Measurements from ENCODE around the gene LSM4.
A peak's percentile ranks its signal among the peaks of the same experiment; 100 is the strongest.
"Not testable (repeated sequence)": the region's sequence is repeated elsewhere in the genome, so short reads cannot be mapped to it uniquely, and the experiment has no call there.

Gene LSM4

GRCh38 chr19:18349524-18350128 is 26.8 kb upstream of the LSM4 start:
- peak; percentile 77 for DNase-seq (ENCODE audit: low read depth)
- no peak overlapping the region for H3K4me3 ChIP-seq (ENCODE audit: low read depth, low read length)
- peak; percentile 93 for TF ChIP-seq CTCF (conservative IDR thresholded peaks at IDR 0.05; ENCODE audit: low read depth, low read length)

DNA sequence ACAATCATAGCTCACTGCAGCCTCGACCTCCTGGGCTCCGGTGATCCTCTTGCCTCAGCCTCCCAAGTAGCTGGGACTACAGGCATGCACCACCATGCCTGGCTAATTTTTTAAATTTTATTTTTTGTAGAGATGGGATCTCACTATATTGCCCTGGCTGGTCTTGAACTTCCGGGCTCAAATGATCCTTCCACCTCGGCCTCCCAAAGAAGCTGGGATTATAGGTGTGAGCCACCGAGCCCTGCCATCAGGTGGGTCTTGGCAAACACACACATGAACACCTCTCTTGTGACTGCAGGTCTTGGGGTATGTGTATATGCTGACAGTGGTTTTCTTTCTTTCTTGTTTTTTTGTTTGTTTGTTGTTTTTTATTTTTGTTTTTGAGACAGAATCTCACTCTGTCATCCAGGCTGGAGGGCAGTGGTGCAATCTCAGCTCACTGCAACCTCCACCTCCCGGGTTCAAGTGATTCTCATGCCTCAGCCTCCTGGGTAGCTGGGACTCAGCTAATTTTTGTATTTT is 26.0 kb upstream of the LSM4 start:
- DNase-seq (ENCODE audit: low read depth); H3K4me3 ChIP-seq (ENCODE audit: low read depth, low read length): not testable (repeated sequence)

GRCh38 chr19:18348171-18348570 is 25.3 kb upstream of the LSM4 start:
- no peak for TF ChIP-seq CTCF (conservative IDR thresholded peaks at IDR 0.05; ENCODE audit: low read depth, low read length)
- no peak overlapping the region for H3K4me3 ChIP-seq (ENCODE audit: low read depth, low read length)
- DNase-seq (ENCODE audit: low read depth), result no peak

DNA sequence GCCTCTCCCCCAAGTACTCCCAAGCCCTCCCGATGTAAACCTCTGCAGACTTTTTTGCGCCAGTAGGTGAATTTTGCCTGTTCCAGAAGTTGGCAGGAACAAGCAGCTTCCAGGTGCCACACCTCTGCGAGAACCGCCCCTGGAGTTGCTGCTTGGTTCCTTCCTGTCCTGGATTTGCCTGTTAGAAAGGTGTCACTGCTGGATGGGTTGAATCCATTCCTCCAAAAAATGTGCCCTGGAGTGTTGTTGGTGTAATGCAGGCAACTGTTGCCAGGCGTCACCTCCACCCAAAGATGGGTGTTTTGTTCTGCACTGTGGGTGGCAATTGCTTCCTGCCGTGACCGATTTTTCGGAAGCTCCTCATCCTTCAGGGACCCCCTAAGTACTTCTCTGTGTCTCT is 23.2 kb upstream of the LSM4 start:
- no peak for DNase-seq (ENCODE audit: low read depth)
- no peak overlapping the region for H3K4me3 ChIP-seq (ENCODE audit: low read depth, low read length)
- TF ChIP-seq CTCF (conservative IDR thresholded peaks at IDR 0.05; ENCODE audit: low read depth, low read length), result no peak

GRCh38 chr19:18345296-18345695 is 22.4 kb upstream of the LSM4 start:
- no peak overlapping the region for H3K4me3 ChIP-seq (ENCODE audit: low read depth, low read length)
- TF ChIP-seq CTCF (conservative IDR thresholded peaks at IDR 0.05; ENCODE audit: low read depth, low read length), result no peak
- DNase-seq (ENCODE audit: low read depth), result no peak

GRCh38 chr19:18344582-18344950 is 21.7 kb upstream of the LSM4 start:
- no peak for DNase-seq (ENCODE audit: low read depth)
- no peak for TF ChIP-seq CTCF (conservative IDR thresholded peaks at IDR 0.05; ENCODE audit: low read depth, low read length)
- H3K4me3 ChIP-seq (ENCODE audit: low read depth, low read length), result no peak overlapping the region

GRCh38 chr19:18342090-18342632 is 19.3 kb upstream of the LSM4 start:
- no peak overlapping the region for H3K4me3 ChIP-seq (ENCODE audit: low read depth, low read length)
- no peak for TF ChIP-seq CTCF (conservative IDR thresholded peaks at IDR 0.05; ENCODE audit: low read depth, low read length)
- DNase-seq (ENCODE audit: low read depth), result no peak
